ENCODE results near the gene MARF1.

DNA sequence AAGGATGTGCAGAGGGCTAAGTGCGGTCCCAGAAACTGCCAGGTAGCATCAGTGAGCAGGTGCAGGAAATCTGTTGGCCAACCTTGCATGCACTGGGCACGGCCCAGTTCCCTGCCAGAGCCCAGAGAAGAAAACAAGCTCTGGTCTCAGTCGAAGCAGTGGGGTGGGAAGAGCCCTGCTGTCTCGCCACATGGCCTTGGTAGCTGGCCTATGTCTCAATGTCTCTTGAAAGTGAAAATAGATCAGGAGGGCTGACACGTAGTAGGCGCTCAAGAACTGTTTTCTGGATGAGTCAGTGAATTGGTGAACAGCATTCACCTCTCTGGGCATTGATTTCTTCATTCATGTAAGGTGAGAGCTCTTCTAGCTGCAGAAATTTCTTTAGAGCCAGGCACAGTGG, 90.4 kb downstream of the MARF1 start:
- TF ChIP-seq, protein P1, sequence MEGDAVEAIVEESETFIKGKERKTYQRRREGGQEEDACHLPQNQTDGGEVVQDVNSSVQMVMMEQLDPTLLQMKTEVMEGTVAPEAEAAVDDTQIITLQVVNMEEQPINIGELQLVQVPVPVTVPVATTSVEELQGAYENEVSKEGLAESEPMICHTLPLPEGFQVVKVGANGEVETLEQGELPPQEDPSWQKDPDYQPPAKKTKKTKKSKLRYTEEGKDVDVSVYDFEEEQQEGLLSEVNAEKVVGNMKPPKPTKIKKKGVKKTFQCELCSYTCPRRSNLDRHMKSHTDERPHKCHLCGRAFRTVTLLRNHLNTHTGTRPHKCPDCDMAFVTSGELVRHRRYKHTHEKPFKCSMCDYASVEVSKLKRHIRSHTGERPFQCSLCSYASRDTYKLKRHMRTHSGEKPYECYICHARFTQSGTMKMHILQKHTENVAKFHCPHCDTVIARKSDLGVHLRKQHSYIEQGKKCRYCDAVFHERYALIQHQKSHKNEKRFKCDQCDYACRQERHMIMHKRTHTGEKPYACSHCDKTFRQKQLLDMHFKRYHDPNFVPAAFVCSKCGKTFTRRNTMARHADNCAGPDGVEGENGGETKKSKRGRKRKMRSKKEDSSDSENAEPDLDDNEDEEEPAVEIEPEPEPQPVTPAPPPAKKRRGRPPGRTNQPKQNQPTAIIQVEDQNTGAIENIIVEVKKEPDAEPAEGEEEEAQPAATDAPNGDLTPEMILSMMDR (IDR thresholded peaks at IDR 0.05), result no peak
- TF ChIP-seq EZH2phosphoT487 (IDR thresholded peaks at IDR 0.05), result no peak
- TF ChIP-seq EZH2 (IDR thresholded peaks at IDR 0.05), result no peak

Measured in neural progenitor cell (in vitro differentiated cells).